ENCODE results near the gene YDJC.

YDJC gene

DNA sequence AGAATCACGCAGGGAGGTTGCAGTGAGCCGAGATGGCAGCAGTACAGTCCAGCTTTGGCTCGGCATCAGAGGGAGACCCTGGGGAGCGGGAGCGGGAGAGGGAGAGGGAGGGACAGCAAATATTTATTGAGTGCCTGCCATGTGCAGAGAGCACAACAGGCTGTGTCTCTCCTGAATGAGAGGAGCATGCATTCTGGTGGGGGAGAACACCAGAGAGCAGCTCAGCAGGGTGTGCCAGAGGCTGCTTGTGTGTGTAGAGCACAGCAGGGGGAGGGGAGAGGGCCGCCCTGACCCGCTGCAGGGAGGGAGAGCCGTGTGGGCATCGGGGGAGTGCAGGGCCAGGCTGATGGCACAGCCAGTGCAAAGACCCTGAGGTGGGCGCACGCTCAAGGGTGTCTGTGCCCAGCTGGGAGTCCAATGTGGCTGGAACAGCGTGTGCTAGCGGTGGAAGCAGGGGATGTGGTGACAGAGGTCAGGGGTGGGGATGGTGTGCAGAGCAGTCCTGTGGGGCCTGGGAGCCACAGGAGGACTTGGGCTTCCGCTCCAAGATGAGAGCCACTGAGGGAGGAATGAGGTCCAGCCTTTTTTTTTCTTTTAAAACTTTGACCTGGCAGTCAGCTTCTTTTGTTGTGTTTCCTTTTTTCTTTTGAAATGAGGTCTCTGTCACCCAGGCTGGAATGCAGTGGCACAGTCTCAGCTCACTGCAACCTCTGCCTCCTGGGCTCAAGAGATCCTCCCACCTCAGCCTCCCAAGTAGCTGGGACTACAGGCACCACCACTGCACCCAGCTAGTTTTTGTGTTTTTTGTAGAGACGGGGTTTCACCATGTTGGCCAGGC is 48.0 kb upstream of the YDJC start:
- H4K20me1 ChIP-seq (ENCODE audit: low read depth, low read length), result no peaks in the 10 kb centered on the region
- no peak overlapping the region for H3K4me3 ChIP-seq (ENCODE audit: insufficient read depth, low read length, poor library complexity, severe bottlenecking)
- no peaks in the 10 kb centered on the region for H3K79me2 ChIP-seq (ENCODE audit: insufficient read depth, low read length)
- no peak for TF ChIP-seq EZH2phosphoT487 (conservative IDR thresholded peaks at IDR 0.05; ENCODE audit: low read length)
- TF ChIP-seq, protein P1, sequence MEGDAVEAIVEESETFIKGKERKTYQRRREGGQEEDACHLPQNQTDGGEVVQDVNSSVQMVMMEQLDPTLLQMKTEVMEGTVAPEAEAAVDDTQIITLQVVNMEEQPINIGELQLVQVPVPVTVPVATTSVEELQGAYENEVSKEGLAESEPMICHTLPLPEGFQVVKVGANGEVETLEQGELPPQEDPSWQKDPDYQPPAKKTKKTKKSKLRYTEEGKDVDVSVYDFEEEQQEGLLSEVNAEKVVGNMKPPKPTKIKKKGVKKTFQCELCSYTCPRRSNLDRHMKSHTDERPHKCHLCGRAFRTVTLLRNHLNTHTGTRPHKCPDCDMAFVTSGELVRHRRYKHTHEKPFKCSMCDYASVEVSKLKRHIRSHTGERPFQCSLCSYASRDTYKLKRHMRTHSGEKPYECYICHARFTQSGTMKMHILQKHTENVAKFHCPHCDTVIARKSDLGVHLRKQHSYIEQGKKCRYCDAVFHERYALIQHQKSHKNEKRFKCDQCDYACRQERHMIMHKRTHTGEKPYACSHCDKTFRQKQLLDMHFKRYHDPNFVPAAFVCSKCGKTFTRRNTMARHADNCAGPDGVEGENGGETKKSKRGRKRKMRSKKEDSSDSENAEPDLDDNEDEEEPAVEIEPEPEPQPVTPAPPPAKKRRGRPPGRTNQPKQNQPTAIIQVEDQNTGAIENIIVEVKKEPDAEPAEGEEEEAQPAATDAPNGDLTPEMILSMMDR (IDR thresholded peaks at IDR 0.05; ENCODE audit: insufficient read depth, low read length, poor library complexity, severe bottlenecking), result no peak
- no peak overlapping the region for H3K9ac ChIP-seq (ENCODE audit: low read length)
- H3K4me2 ChIP-seq (ENCODE audit: low read depth, low read length, poor library complexity, severe bottlenecking), result no peak overlapping the region
- no peaks in the 10 kb centered on the region for H3F3A ChIP-seq (ENCODE audit: insufficient read depth)
- H2AFZ ChIP-seq (ENCODE audit: low read depth, low read length, severe bottlenecking), result no peak overlapping the region
- H3K36me3 ChIP-seq (ENCODE audit: low read length), result no peaks in the 10 kb centered on the region
- no peaks in the 10 kb centered on the region for H3K9me2 ChIP-seq (replicated peaks; ENCODE audit: insufficient read depth, low read length)
- H3K9me3 ChIP-seq (ENCODE audit: insufficient read depth, low read length), result no peaks in the 10 kb centered on the region
- no peak overlapping the region for H3K27ac ChIP-seq (ENCODE audit: low read depth, low read length)
- H3K27me3 ChIP-seq (ENCODE audit: low read length), result no peaks in the 10 kb centered on the region

DNA sequence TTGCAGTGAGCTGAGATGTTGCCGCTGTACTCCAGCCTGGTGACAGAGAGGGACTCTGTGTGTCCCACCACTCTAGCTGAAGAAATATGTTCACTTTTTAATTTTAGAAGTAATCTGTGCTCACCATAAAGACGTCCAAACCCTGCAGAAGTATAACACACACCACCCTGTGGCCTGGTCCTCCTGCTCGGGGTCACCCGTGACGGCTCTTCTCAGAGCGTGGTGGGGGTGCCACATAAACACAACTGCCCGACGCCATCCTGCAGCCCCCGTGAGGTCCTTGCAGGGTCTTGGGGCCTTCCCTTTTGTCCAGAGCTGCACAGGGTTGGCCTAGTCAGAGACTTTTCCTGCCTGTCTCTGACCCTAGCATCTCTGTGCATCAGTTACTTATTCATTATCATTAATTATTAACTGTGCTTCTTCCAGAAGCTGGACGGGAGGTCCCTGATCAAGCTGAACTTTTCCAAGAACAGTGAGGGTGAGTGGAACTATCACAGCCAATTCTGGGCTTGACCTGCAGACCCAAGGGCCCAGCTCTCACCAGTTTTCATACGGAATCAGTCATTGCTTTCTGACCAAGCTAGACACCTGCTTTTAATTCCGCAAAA is 44.9 kb upstream of the YDJC start:
- Histone ChIP-seq H2AFZ (ENCODE audit: low read depth, low read length, severe bottlenecking) (no peak overlapping the region), H3K36me3 (ENCODE audit: low read length) (no peaks in the 10 kb centered on the region), H3K9me3 (ENCODE audit: insufficient read depth, low read length) (no peaks in the 10 kb centered on the region), H3F3A (ENCODE audit: insufficient read depth) (no peaks in the 10 kb centered on the region), H3K27me3 (ENCODE audit: low read length) (no peaks in the 10 kb centered on the region), H3K4me2 (ENCODE audit: low read depth, low read length, poor library complexity, severe bottlenecking) (no peak overlapping the region), H3K79me2 (ENCODE audit: insufficient read depth, low read length) (peaks cover 5% of the 10 kb centered on the region; the same call in 1 of the 2 replicates), H3K27ac (ENCODE audit: low read depth, low read length) (no peak overlapping the region), H3K9me2 (replicated peaks; ENCODE audit: insufficient read depth, low read length) (no peaks in the 10 kb centered on the region), H4K20me1 (ENCODE audit: low read depth, low read length) (no peaks in the 10 kb centered on the region), H3K4me3 (ENCODE audit: insufficient read depth, low read length, poor library complexity, severe bottlenecking) (no peak overlapping the region), H3K9ac (ENCODE audit: low read length) (no peak overlapping the region)
- no peak for TF ChIP-seq EZH2phosphoT487 (conservative IDR thresholded peaks at IDR 0.05; ENCODE audit: low read length)
- TF ChIP-seq, protein P1 (IDR thresholded peaks at IDR 0.05; ENCODE audit: insufficient read depth, low read length, poor library complexity, severe bottlenecking), result no peak

DNA sequence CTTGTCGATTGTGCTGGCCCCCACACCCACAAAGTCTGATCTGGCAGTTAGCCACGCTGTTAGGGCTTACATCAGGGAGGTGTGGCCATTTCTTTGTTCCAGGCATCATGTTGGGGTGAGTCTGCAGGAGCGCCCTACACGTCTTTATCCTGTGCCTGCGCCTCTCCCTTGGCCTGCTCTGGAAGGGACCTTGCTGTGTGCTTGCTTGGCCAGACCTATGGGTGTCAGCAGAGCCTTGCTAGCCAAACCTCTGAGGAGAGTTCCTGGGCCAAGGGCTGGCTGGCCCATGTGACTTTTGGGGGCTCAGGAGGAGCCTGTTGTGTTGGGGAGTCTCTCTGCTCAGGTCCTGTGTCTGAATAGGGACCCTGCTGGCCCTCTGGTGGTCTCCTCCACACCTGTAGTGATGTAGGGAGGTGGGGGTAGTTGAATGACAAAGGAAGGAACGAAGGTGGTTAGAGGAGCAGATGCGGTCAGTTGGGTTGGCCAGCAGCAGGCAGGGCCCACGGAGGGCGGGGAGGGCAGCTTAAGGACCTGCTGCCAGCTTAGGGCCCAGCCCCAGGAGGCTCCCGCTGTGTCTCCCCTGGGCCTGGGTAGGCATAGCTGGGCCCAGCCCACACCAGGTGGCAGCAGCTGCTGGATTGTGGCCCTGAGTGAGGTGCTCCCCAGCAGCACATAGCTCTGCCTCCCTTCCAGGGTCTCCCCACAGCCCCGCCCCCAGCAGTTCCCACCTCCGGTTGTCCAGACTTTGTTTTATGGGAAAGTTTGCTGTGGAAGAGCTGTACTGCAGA is 43.9 kb upstream of the YDJC start:
- H3K9me2 ChIP-seq (replicated peaks; ENCODE audit: insufficient read depth, low read length), result no peaks in the 10 kb centered on the region
- no peaks in the 10 kb centered on the region for H3K36me3 ChIP-seq (ENCODE audit: low read length)
- H3K27me3 ChIP-seq (ENCODE audit: low read length), result no peaks in the 10 kb centered on the region
- no peak overlapping the region for H3K27ac ChIP-seq (ENCODE audit: low read depth, low read length)
- no peak overlapping the region for H3K4me2 ChIP-seq (ENCODE audit: low read depth, low read length, poor library complexity, severe bottlenecking)
- no peak overlapping the region for H3K4me3 ChIP-seq (ENCODE audit: insufficient read depth, low read length, poor library complexity, severe bottlenecking)
- no peak for TF ChIP-seq EZH2phosphoT487 (conservative IDR thresholded peaks at IDR 0.05; ENCODE audit: low read length)
- TF ChIP-seq, protein P1 (IDR thresholded peaks at IDR 0.05; ENCODE audit: insufficient read depth, low read length, poor library complexity, severe bottlenecking), result no peak
- no peaks in the 10 kb centered on the region for H3F3A ChIP-seq (ENCODE audit: insufficient read depth)
- peaks cover 5% of the 10 kb centered on the region; the same call in 1 of the 2 replicates for H3K79me2 ChIP-seq (ENCODE audit: insufficient read depth, low read length)
- H3K9ac ChIP-seq (ENCODE audit: low read length), result no peak overlapping the region
- no peaks in the 10 kb centered on the region for H3K9me3 ChIP-seq (ENCODE audit: insufficient read depth, low read length)
- no peaks in the 10 kb centered on the region for H4K20me1 ChIP-seq (ENCODE audit: low read depth, low read length)
- H2AFZ ChIP-seq (ENCODE audit: low read depth, low read length, severe bottlenecking), result no peak overlapping the region
